ENCODE results near the gene STK33.

STK33 gene

GRCh38 chr11:8604078-8604723 is 10.2 kb upstream of the STK33 start:
- no peak for DNase-seq (ENCODE audit: low read depth in 2 of 2, low spot score in 1 of 2)

- DNase-seq (ENCODE audit: low read depth in 2 of 2, low spot score in 1 of 2) = no peak
These were observed 9.7 kb upstream of the STK33 start for GRCh38 chr11:8603696-8604077.

- DNase-seq (ENCODE audit: low read depth in 2 of 2, low spot score in 1 of 2) = no peak
These were observed 7.5 kb upstream of the STK33 start for GRCh38 chr11:8601376-8602133.

- DNase-seq (ENCODE audit: low read depth in 2 of 2, low spot score in 1 of 2) = no peak
These were observed 4.5 kb upstream of the STK33 start for GRCh38 chr11:8598506-8598905.

- DNase-seq (ENCODE audit: low read depth in 2 of 2, low spot score in 1 of 2) = no peak
These were observed 3.2 kb upstream of the STK33 start for GRCh38 chr11:8597182-8597581.

GRCh38 chr11:8596504-8597046 is 2.5 kb upstream of the STK33 start:
- DNase-seq (ENCODE audit: low read depth in 2 of 2, low spot score in 1 of 2) = no peak

- DNase-seq (ENCODE audit: low read depth in 2 of 2, low spot score in 1 of 2) = no peak
These were observed 573 bp downstream of the STK33 start for GRCh38 chr11:8593455-8593854.

GRCh38 chr11:8587915-8588314 is 6.1 kb downstream of the STK33 start:
- DNase-seq (ENCODE audit: low read depth in 2 of 2, low spot score in 1 of 2) = no peak

GRCh38 chr11:8586805-8587204 is 7.2 kb downstream of the STK33 start:
- no peak for DNase-seq (ENCODE audit: low read depth in 2 of 2, low spot score in 1 of 2)

- no peak for DNase-seq (ENCODE audit: low read depth in 2 of 2, low spot score in 1 of 2)
These were observed 7.8 kb downstream of the STK33 start for GRCh38 chr11:8586184-8586583.

- no peak for DNase-seq (ENCODE audit: low read depth in 2 of 2, low spot score in 1 of 2)
These were observed 9.5 kb downstream of the STK33 start for GRCh38 chr11:8584511-8584910.

GRCh38 chr11:8584082-8584481 is 9.9 kb downstream of the STK33 start:
- DNase-seq (ENCODE audit: low read depth in 2 of 2, low spot score in 1 of 2) = no peak

GRCh38 chr11:8581300-8581699 is 12.7 kb downstream of the STK33 start:
- no peak for DNase-seq (ENCODE audit: low read depth in 2 of 2, low spot score in 1 of 2)

- no peak for DNase-seq (ENCODE audit: low read depth in 2 of 2, low spot score in 1 of 2)
These were observed 16.0 kb downstream of the STK33 start for GRCh38 chr11:8577791-8578581.

- DNase-seq (ENCODE audit: low read depth in 2 of 2, low spot score in 1 of 2) = no peak
These were observed 19.2 kb downstream of the STK33 start for GRCh38 chr11:8574798-8575197.

- no peak for DNase-seq (ENCODE audit: low read depth in 2 of 2, low spot score in 1 of 2)
These were observed 20.3 kb downstream of the STK33 start for GRCh38 chr11:8573777-8574176.

- no peak for DNase-seq (ENCODE audit: low read depth in 2 of 2, low spot score in 1 of 2)
These were observed 26.3 kb downstream of the STK33 start for GRCh38 chr11:8567602-8568198.

- DNase-seq (ENCODE audit: low read depth in 2 of 2, low spot score in 1 of 2) = no peak
These were observed 27.3 kb downstream of the STK33 start for GRCh38 chr11:8566613-8567210.

- no peak for DNase-seq (ENCODE audit: low read depth in 2 of 2, low spot score in 1 of 2)
These were observed 29.5 kb downstream of the STK33 start for GRCh38 chr11:8564526-8564925.

GRCh38 chr11:8561461-8561860 is 32.6 kb downstream of the STK33 start:
- no peak for DNase-seq (ENCODE audit: low read depth in 2 of 2, low spot score in 1 of 2)

GRCh38 chr11:8558436-8558835 is 35.6 kb downstream of the STK33 start:
- no peak for DNase-seq (ENCODE audit: low read depth in 2 of 2, low spot score in 1 of 2)
